H1 (cell line): Measurements from ENCODE around the gene SSBP3. TPM values are rescaled to one million over a fixed set of nuclear protein-coding genes. Genes with fewer than 3 reads are reported as not detected.
"Not testable (repeated sequence)": the region's sequence is repeated elsewhere in the genome, so short reads cannot be mapped to it uniquely, and the experiment has no call there.

Experiments
- CTCF ChIA-PET: fragments of 300-600 bp; sonication (Branson Sonifier 250); formaldehyde crosslinking; loops from one replicate; lab custom pipeline; 2021; ENCODE audit not compliant: partially characterized antibody; lab: Charles Lee
- POLR2A ChIA-PET: fragments of 300-600 bp; sonication (Branson Sonifier 250); formaldehyde crosslinking; loops from one replicate; lab custom pipeline; 2021; ENCODE audit warnings: inconsistent platforms; ENCODE audit not compliant: partially characterized antibody; lab: Charles Lee
- DNase-seq, 2 experiments: peaks; one replicate each; pipeline versions ENCODE4 v3.0.0 to v3.0.0-alpha.2; 2010 to 2022; ENCODE audit warnings: low spot score in 2 of 2, low read depth in 1 of 2, mixed read lengths in 1 of 2
- FAIRE-seq: peaks from 2 replicates; lab custom pipeline; 2011; peaks lifted over from hg19 to GRCh38; lab: Jason Lieb, UNC
- H2AFZ ChIP-seq: 2 replicates; pipeline ENCODE4 v1.8.1; 2012; ENCODE audit warnings: low read length, inconsistent platforms
- H2AK5ac ChIP-seq: 2 replicates; pipeline ENCODE4 v1.6.1; 2013; ENCODE audit warnings: low read depth, low read length
- H2BK120ac ChIP-seq: replicated peaks from 2 replicates; pipeline ENCODE3; 2013; ENCODE audit warnings: low read depth, low read length, inconsistent platforms
- H2BK12ac ChIP-seq: 2 replicates; pipeline ENCODE4 v1.6.1; 2013; ENCODE audit warnings: low read depth, low read length
- H2BK15ac ChIP-seq: 2 replicates; pipeline ENCODE4 v1.6.1; 2013; ENCODE audit warnings: low read length
- H2BK20ac ChIP-seq: 2 replicates; pipeline ENCODE4 v1.6.1; 2013; ENCODE audit warnings: low read length
- H2BK5ac ChIP-seq: 2 replicates; pipeline ENCODE4 v1.6.1; 2013; ENCODE audit warnings: low read depth, low read length
- H3K14ac ChIP-seq: 2 replicates; pipeline ENCODE4 v1.6.1; 2013; ENCODE audit warnings: inconsistent platforms; ENCODE audit not compliant: insufficient read length
- H3K18ac ChIP-seq: 2 replicates; pipeline ENCODE4 v1.6.1; 2013; ENCODE audit warnings: low read length; ENCODE audit errors: extremely low read depth
- H3K23ac ChIP-seq: 2 replicates; pipeline ENCODE4 v1.6.1; 2013; ENCODE audit warnings: inconsistent platforms; ENCODE audit not compliant: insufficient read length
- H3K23me2 ChIP-seq: 2 replicates; pipeline ENCODE4 v1.6.1; 2013; ENCODE audit warnings: low read depth, low read length
- H3K27ac ChIP-seq: 2 replicates; pipeline ENCODE4 v1.6.1; 2011; ENCODE audit warnings: low read depth, low read length, inconsistent platforms
- H3K27me3 ChIP-seq, 4 experiments: replicated peaks in 1 of 4; 1 replicate in 1 of 4; 2 replicates in 3 of 4; pipeline versions ENCODE4 v1.6.1 to v1.8.1; 2011 to 2013; ENCODE audit warnings: low read length in 3 of 4, mild to moderate bottlenecking in 3 of 4, inconsistent platforms in 2 of 4, mixed read lengths in 2 of 4, moderate library complexity in 1 of 4; ENCODE audit not compliant: control insufficient read depth in 3 of 4, insufficient read depth in 3 of 4; ENCODE audit errors: extremely low read depth in 1 of 4
- H3K36me3 ChIP-seq, 4 experiments: 2 replicates each; pipeline versions ENCODE4 v1.6.1 to v1.8.1; 2011 to 2013; ENCODE audit warnings: mild to moderate bottlenecking in 4 of 4, low read length in 3 of 4, moderate library complexity in 2 of 4, control low read depth in 1 of 4, inconsistent platforms in 1 of 4; ENCODE audit not compliant: insufficient read depth in 4 of 4, control insufficient read depth in 2 of 4
- H3K4ac ChIP-seq: replicated peaks from 2 replicates; pipeline ENCODE3; 2013; ENCODE audit warnings: low read length, low read depth, mixed read lengths, inconsistent platforms; ENCODE audit not compliant: insufficient read length
- H3K4me1 ChIP-seq, 4 experiments: replicated peaks in 1 of 4; 1 replicate in 1 of 4; 2 replicates in 3 of 4; pipeline versions ENCODE4 v1.6.1 to v1.8.1; 2011 to 2013; ENCODE audit warnings: low read length in 3 of 4, inconsistent platforms in 2 of 4, mixed read lengths in 1 of 4; ENCODE audit not compliant: insufficient read depth in 4 of 4, control insufficient read depth in 3 of 4
- H3K4me2 ChIP-seq, 2 experiments: 2 replicates each; pipeline versions ENCODE4 v1.6.1 to v1.8.1; 2011 to 2013; ENCODE audit warnings: low read depth in 2 of 2, low read length in 2 of 2, control low read depth in 1 of 2, inconsistent platforms in 1 of 2, mild to moderate bottlenecking in 1 of 2; ENCODE audit not compliant: insufficient read depth in 1 of 2
- H3K4me3 ChIP-seq, 4 experiments: fragments of 200-600, 300-600 bp in 1 of 4; sonication (generic), shearing (Covaris generic), sonication (Bioruptor Twin) in 1 of 4; 2 replicates each; pipeline versions ENCODE4 v1.5.1 to v1.8.1; 2011 to 2016; ENCODE audit warnings: low read length in 4 of 4, low read depth in 3 of 4, control low read depth in 2 of 4, inconsistent platforms in 2 of 4, mild to moderate bottlenecking in 2 of 4, mixed read lengths in 1 of 4, moderate library complexity in 1 of 4; ENCODE audit not compliant: insufficient read depth in 2 of 4; ENCODE audit errors: extremely low read depth in 1 of 4
- H3K56ac ChIP-seq: replicated peaks from 2 replicates; pipeline ENCODE3; 2013; ENCODE audit warnings: low read depth, mild to moderate bottlenecking, mixed read lengths, low read length, inconsistent platforms; ENCODE audit not compliant: insufficient read length
- H3K79me1 ChIP-seq: 2 replicates; pipeline ENCODE4 v1.6.1; 2013; ENCODE audit warnings: low read depth, low read length, control low read depth
- H3K79me2 ChIP-seq, 2 experiments: 2 replicates each; pipeline versions ENCODE4 v1.6.1 to v1.8.1; 2012 to 2013; ENCODE audit warnings: low read length in 2 of 2, mild to moderate bottlenecking in 2 of 2, inconsistent platforms in 1 of 2; ENCODE audit not compliant: insufficient read depth in 2 of 2, control insufficient read depth in 1 of 2
- H3K9ac ChIP-seq, 4 experiments: replicated peaks in 1 of 4; 1 replicate in 1 of 4; 2 replicates in 3 of 4; pipeline versions ENCODE4 v1.6.1 to v1.8.1; 2011 to 2013; ENCODE audit warnings: low read depth in 3 of 4, low read length in 3 of 4, control low read depth in 2 of 4, mild to moderate bottlenecking in 2 of 4, moderate library complexity in 2 of 4, inconsistent platforms in 1 of 4; ENCODE audit errors: extremely low read depth in 1 of 4
- H3K9me3 ChIP-seq, 2 experiments: 2 replicates each; pipeline versions ENCODE4 v1.6.1 to v1.8.1; 2012 to 2013; ENCODE audit warnings: mild to moderate bottlenecking in 2 of 2, moderate library complexity in 2 of 2, control low read depth in 1 of 2, inconsistent platforms in 1 of 2, low read depth in 1 of 2, low read length in 1 of 2, mixed read lengths in 1 of 2; ENCODE audit not compliant: insufficient read depth in 2 of 2
- H4K20me1 ChIP-seq, 2 experiments: replicated peaks in 1 of 2; 2 replicates each; pipeline versions ENCODE3 to v1.8.1; 2011 to 2013; ENCODE audit warnings: inconsistent platforms in 2 of 2, low read length in 2 of 2, mild to moderate bottlenecking in 1 of 2; ENCODE audit not compliant: insufficient read depth in 2 of 2, control insufficient read depth in 1 of 2
- H4K5ac ChIP-seq: 2 replicates; pipeline ENCODE4 v1.6.1; 2013; ENCODE audit warnings: low read length, low read depth, mixed read lengths, inconsistent platforms; ENCODE audit not compliant: insufficient read length
- H4K8ac ChIP-seq: 2 replicates; pipeline ENCODE4 v1.8.0; 2013; ENCODE audit warnings: mild to moderate bottlenecking, moderate library complexity, low read length, inconsistent platforms; ENCODE audit not compliant: insufficient read depth; ENCODE audit errors: extremely low read depth
- H4K91ac ChIP-seq: replicated peaks from 2 replicates; pipeline ENCODE3; 2013; ENCODE audit warnings: low read length, mixed read lengths, inconsistent platforms; ENCODE audit not compliant: insufficient read length
- CHD1 ChIP-seq: IDR thresholded peaks from 2 replicates; pipeline ENCODE4 v1.6.1; 2012; ENCODE audit warnings: low read depth, low read length, improper control_type of control experiment
- WGBS, 2 experiments: shearing (Covaris generic) in 1 of 2; methylation state at CpG; one replicate each; pipeline versions ENCODE4 v1.1.6 to v1.1.7; 2013 to 2015; ENCODE audit warnings: low lambda C conversion rate in 2 of 2, mixed read lengths in 2 of 2, inconsistent platforms in 1 of 2, low coverage in 1 of 2, missing lambda C conversion rate in 1 of 2; ENCODE audit not compliant: insufficient replicate concordance in 2 of 2, insufficient coverage in 1 of 2, insufficient read length in 1 of 2; ENCODE audit errors: extremely low coverage in 1 of 2, missing lambda C conversion rate in 1 of 2; 5-methylcytosine and 5-hydroxymethylcytosine counted together
- polyA plus RNA-seq, 7 experiments: library from polyadenylated mRNA; depleted of rRNA in 3 of 7; stranded (reverse) in 5 of 7; unstranded in 2 of 7; fragments of >200 nt in 5 of 7; fragments of 200-250 nt in 2 of 7; gene quantifications; 1 replicate in 5 of 7; 2 replicates in 1 of 7; 4 replicates in 1 of 7; pipeline versions ENCODE4 v1.2.1 to v1.2.3, GENCODE V29; 2011 to 2013; ENCODE audit warnings: missing spikeins in 2 of 7, mixed read lengths in 2 of 7
- total RNA-seq: library from RNA; stranded (reverse); fragmentation: NEBNext Ultra II Directional; extraction: Animal tissue kit (Norgen Biotek cat#: 25700); gene quantifications from 2 replicates; pipeline ENCODE4 v1.2.1, GENCODE V29; 2021

SSBP3 gene
- total and polyA plus RNA-seq, 2 of the 8 experiments (the other 6 are each of a cell fraction or from before 2014, with no cell fraction given): 99.7 to 133 TPM

DNA sequence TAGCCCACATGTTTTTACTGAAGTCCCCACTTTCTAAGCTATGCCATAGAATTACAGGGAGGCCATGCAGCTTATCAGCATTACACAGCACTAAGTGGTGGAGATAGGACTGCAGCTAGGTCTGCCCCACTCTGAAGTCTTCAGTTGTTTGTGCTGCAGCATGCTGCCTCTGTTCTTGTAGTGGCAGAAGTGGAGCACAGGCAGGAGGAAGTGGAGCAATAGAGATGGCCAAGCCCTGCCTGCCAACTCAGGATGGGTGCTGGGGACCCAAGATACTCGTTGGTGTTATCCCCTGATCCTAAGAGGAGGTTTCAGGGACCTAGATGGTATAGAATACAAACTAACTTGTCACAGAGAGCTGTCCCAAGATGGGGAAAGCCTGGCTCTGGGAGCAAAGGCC lies 193.3 kb downstream of the SSBP3 start:
- H3K27ac ChIP-seq: no peak overlapping the region
- no peak overlapping the region for H2BK12ac ChIP-seq
- H3K4ac ChIP-seq: no peak overlapping the region
- H4K20me1 ChIP-seq: peaks cover 3 to 9% of the 10 kb centered on the region in 2 experiments
- H3K23ac ChIP-seq: no peak overlapping the region
- H2BK15ac ChIP-seq: no peak overlapping the region
- H3K23me2 ChIP-seq: no peaks in the 10 kb centered on the region
- no peaks in the 10 kb centered on the region for H3K4me1 ChIP-seq
- H2BK20ac ChIP-seq: no peak overlapping the region
- H3K9me3 ChIP-seq: no peaks in the 10 kb centered on the region
- H3K56ac ChIP-seq: no peak overlapping the region
- WGBS, 2 experiments: 79% methylated on average over 1 of the region's 1 CpG; no CpG with 5 or more reads in 1 of the 2 experiments
- CTCF ChIA-PET: interaction anchor here (1.0 to 1.4 kb wide), 3 partner anchors 9 to 274 kb away, joined by 3 to 4 read pairs (median 3); no protein-coding TSS in a partner anchor
- no peak overlapping the region for H3K18ac ChIP-seq
- no peak overlapping the region for H4K5ac ChIP-seq
- POLR2A ChIA-PET: interaction anchor here (1.1 to 4.7 kb wide), 4 partner anchors 9 to 15 kb away, joined by 3 to 21 read pairs (median 4); no protein-coding TSS in a partner anchor
- no peak for TF ChIP-seq CHD1
- no peak for DNase-seq
- no peak overlapping the region for H2AFZ ChIP-seq
- no peak for FAIRE-seq
- no peak overlapping the region for H4K8ac ChIP-seq
- peaks cover 46 to 90% (median 79%) of the 10 kb centered on the region in 4 experiments for H3K36me3 ChIP-seq
- no peak overlapping the region for H2AK5ac ChIP-seq
- H3K14ac ChIP-seq: no peak overlapping the region
- H3K9ac ChIP-seq: no peak overlapping the region; a peak in 1 of 7 replicates
- no peaks in the 10 kb centered on the region; the same call in 1 of the 2 replicates for H3K79me1 ChIP-seq
- H4K91ac ChIP-seq: no peak overlapping the region
- H3K27me3 ChIP-seq: no peaks in the 10 kb centered on the region
- no peak overlapping the region for H3K4me3 ChIP-seq
- H2BK120ac ChIP-seq: no peak overlapping the region
- no peak overlapping the region for H2BK5ac ChIP-seq
- H3K79me2 ChIP-seq: no peaks in the 10 kb centered on the region
- no peak overlapping the region for H3K4me2 ChIP-seq

DNA sequence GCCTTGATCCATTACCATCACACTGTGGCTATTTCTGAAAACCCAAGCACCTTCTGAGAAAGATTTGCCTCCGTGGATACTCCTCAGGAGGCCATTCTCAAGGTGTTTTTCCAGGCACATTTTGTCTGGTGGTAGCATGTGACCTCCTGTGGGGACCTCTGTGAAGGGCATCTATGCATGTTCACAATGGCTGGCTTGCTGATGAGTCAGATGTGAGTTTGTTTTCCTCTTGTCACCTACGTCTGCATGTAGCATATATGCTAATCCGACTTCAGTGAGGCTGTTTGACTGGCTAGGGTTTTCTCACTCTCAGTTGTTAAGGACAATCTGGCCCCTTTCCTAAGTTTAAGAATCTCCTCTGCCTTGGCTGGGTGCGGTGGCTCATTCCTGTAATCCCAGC lies 198.3 kb downstream of the SSBP3 start:
- WGBS, 2 experiments: 66% methylated on average over 4 of the region's 4 CpGs; no CpG with 5 or more reads in 1 of the 2 experiments
- H3K36me3 ChIP-seq: peaks cover 28 to 71% (median 65%) of the 10 kb centered on the region in 4 experiments
- H3K4me1 ChIP-seq, H3K79me1 ChIP-seq, H3K27me3 ChIP-seq, H4K5ac ChIP-seq, H4K8ac ChIP-seq, H3K9me3 ChIP-seq, H3K4me3 ChIP-seq, H2BK12ac ChIP-seq, H4K91ac ChIP-seq, H3K27ac ChIP-seq, H3K4me2 ChIP-seq, CTCF ChIA-PET, H2AK5ac ChIP-seq, H3K18ac ChIP-seq, H3K4ac ChIP-seq, H2BK120ac ChIP-seq, H3K23me2 ChIP-seq, H2BK15ac ChIP-seq, H2BK5ac ChIP-seq, H4K20me1 ChIP-seq, H3K56ac ChIP-seq, H3K9ac ChIP-seq, H3K79me2 ChIP-seq, H2BK20ac ChIP-seq, FAIRE-seq, DNase-seq, H2AFZ ChIP-seq, H3K23ac ChIP-seq, H3K14ac ChIP-seq: not testable (repeated sequence)
- POLR2A ChIA-PET: interaction anchor here (1.0 kb wide), 1 partner anchor 14 kb away, joined by 4 read pairs; no protein-coding TSS in a partner anchor
